ENCODE measurements around the gene ITGA7.

- no peak for TF ChIP-seq POLR2A (IDR thresholded peaks at IDR 0.05)
- TF ChIP-seq, protein P1, sequence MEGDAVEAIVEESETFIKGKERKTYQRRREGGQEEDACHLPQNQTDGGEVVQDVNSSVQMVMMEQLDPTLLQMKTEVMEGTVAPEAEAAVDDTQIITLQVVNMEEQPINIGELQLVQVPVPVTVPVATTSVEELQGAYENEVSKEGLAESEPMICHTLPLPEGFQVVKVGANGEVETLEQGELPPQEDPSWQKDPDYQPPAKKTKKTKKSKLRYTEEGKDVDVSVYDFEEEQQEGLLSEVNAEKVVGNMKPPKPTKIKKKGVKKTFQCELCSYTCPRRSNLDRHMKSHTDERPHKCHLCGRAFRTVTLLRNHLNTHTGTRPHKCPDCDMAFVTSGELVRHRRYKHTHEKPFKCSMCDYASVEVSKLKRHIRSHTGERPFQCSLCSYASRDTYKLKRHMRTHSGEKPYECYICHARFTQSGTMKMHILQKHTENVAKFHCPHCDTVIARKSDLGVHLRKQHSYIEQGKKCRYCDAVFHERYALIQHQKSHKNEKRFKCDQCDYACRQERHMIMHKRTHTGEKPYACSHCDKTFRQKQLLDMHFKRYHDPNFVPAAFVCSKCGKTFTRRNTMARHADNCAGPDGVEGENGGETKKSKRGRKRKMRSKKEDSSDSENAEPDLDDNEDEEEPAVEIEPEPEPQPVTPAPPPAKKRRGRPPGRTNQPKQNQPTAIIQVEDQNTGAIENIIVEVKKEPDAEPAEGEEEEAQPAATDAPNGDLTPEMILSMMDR (IDR thresholded peaks at IDR 0.05 in 4 of 5, conservative IDR thresholded peaks at IDR 0.05 in 1 of 5): no peak
Measured at GRCh38 chr12:55744340-55745030, 36.8 kb upstream of the ITGA7 start.
